Measurements from ENCODE around the gene VWA5B2. TPM values are rescaled to one million over a fixed set of nuclear protein-coding genes. Genes with fewer than 3 reads are reported as not detected.

Gene VWA5B2
- polyA plus RNA-seq = under 1 TPM; 0.02 to 0.04 TPM

DNA sequence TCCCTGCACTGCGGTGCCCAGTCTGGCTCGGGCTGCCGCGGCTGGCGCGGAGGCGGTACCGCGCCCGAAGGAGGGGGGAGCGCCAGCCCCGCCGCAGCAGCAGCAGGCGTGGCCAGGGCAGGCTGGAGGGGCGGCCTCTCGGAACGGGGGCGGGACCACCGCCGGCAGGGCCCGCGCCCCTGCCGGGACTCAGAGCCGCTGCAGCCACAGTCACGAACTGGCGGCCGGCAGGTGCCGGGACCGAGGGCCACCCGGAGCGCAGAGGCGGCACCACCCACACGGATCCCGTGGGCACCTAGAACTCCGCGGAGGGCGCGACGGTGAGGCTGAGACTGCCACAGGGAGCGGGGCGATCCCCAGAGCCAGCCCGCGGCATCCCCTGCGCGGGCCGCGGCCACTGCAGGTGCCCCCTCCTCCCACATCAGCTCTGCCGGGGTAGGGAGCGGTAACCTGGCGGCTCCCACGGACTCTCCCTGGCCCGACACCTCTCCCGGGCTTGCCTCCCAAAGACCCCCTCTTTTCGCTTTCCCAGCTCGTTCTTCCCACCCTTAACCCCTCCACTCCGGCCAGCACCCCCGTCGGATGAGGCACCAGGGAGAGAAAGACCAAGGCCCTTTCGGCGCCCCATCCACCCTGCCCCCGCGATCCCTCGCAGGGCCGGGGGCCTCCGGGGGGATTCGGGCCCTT is at the start of gene VWA5B2:
VWA5B2 (plus strand) TSS at position 192 of the 687 bp plus-strand sequence. CDS start 944 bp downstream, outside the sequence.
- peaks cover 0 to 18% of the 10 kb centered on the region in 2 donors for H3K27me3 ChIP-seq (ENCODE audit: control insufficient read depth in 1 of 2, insufficient read depth in 2 of 2, low read length in 2 of 2)
- H3K4me3 ChIP-seq (ENCODE audit: low read depth in 1 of 2, low read length in 2 of 2) = peak within 1 kb of the TSS; percentile 24 to 32
- H3K36me3 ChIP-seq (ENCODE audit: control insufficient read depth in 2 of 2, insufficient read depth in 2 of 2, low read length in 1 of 2) = no peaks in the 10 kb centered on the region
- no peaks in the 10 kb centered on the region for H3K9me3 ChIP-seq (ENCODE audit: control insufficient read depth in 2 of 2, insufficient read depth in 1 of 2, low read depth in 1 of 2, low read length in 1 of 2)
- WGBS, 2 donors = 1% methylated on average over 43 to 66 of the region's 66 CpGs
- no peak within 1 kb of the TSS for H3K27ac ChIP-seq (ENCODE audit: low read depth in 2 of 2, low read length in 1 of 2)
- H3K4me1 ChIP-seq (ENCODE audit: control insufficient read depth in 2 of 2, insufficient read depth in 2 of 2, low read length in 1 of 2) = peaks cover 0 to 16% of the 10 kb centered on the region in 2 donors

DNA sequence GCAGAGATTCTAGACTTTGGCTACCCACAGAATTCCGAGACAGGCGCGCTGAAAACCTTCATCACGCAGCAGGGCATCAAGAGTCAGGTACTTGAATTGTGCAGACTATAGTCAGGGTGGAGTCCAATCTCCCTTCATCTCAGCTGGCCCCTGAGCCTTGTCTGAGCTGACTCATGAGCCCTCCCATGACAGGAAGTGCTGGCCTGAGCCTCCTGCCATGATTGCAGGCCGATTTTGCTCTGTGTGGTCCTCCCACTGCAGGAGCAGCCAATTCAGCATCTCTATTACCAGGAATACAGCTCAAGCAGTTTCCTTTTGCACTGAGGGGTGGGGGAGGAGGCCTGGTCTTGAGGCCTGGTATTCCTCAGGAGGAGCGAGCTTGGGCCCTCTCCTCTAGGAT is 49.2 kb upstream of the VWA5B2 start:
- peaks cover 40 to 62% of the 10 kb centered on the region in 2 donors for H3K36me3 ChIP-seq (ENCODE audit: control insufficient read depth in 2 of 2, insufficient read depth in 2 of 2, low read length in 1 of 2)
- no peaks in the 10 kb centered on the region for H3K9me3 ChIP-seq (ENCODE audit: control insufficient read depth in 2 of 2, insufficient read depth in 1 of 2, low read depth in 1 of 2, low read length in 1 of 2)
- WGBS, 2 donors = 91 to 92% methylated on average over 6 of the region's 6 CpGs
- no peak overlapping the region for H3K27ac ChIP-seq (ENCODE audit: low read depth in 2 of 2, low read length in 1 of 2)
- peaks cover 6 to 16% of the 10 kb centered on the region in 2 donors for H3K4me1 ChIP-seq (ENCODE audit: control insufficient read depth in 2 of 2, insufficient read depth in 2 of 2, low read length in 1 of 2)
- no peaks in the 10 kb centered on the region for H3K27me3 ChIP-seq (ENCODE audit: control insufficient read depth in 1 of 2, insufficient read depth in 2 of 2, low read length in 2 of 2)
- H3K4me3 ChIP-seq (ENCODE audit: low read depth in 1 of 2, low read length in 2 of 2) = no peak overlapping the region

DNA sequence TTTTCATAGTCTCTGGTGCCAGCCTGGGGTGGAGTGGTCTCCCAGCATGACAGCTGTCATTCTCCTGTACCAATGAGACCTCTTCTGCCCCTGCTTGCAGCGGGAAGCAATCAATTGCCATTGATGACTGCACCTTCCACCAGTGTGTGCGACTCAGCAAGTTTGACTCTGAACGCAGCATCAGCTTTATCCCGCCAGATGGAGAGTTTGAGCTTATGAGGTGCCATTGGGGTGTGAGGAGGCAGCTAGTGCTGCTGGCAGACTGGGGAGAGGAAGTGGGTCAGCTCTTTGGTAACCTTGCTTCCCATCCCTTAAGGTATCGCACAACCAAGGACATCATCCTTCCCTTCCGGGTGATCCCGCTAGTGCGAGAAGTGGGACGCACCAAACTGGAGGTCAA is 47.8 kb upstream of the VWA5B2 start:
- no peak overlapping the region for H3K27ac ChIP-seq (ENCODE audit: low read depth in 2 of 2, low read length in 1 of 2)
- H3K4me3 ChIP-seq (ENCODE audit: low read depth in 1 of 2, low read length in 2 of 2) = no peak overlapping the region
- H3K27me3 ChIP-seq (ENCODE audit: control insufficient read depth in 1 of 2, insufficient read depth in 2 of 2, low read length in 2 of 2) = no peaks in the 10 kb centered on the region
- no peaks in the 10 kb centered on the region for H3K9me3 ChIP-seq (ENCODE audit: control insufficient read depth in 2 of 2, insufficient read depth in 1 of 2, low read depth in 1 of 2, low read length in 1 of 2)
- 94 to 95% methylated on average over 9 of the region's 9 CpGs for WGBS, 2 donors
- H3K36me3 ChIP-seq (ENCODE audit: control insufficient read depth in 2 of 2, insufficient read depth in 2 of 2, low read length in 1 of 2) = peaks cover 40 to 62% of the 10 kb centered on the region in 2 donors
- peaks cover 6 to 17% of the 10 kb centered on the region in 2 donors for H3K4me1 ChIP-seq (ENCODE audit: control insufficient read depth in 2 of 2, insufficient read depth in 2 of 2, low read length in 1 of 2)

DNA sequence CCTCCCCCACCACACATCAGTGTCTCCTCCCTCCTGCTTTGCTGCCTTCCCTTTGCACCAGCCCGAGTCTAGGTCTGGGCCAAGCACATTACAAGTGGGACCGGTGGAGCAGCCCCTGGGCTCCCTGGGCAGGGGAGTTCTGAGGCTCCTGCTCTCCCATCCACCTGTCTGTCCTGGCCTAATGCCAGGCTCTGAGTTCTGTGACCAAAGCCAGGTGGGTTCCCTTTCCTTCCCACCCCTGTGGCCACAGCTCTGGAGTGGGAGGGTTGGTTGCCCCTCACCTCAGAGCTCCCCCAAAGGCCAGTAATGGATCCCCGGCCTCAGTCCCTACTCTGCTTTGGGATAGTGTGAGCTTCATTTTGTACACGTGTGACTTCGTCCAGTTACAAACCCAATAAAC is 45.7 kb upstream of the VWA5B2 start:
- Histone ChIP-seq H3K27me3 (ENCODE audit: control insufficient read depth in 1 of 2, insufficient read depth in 2 of 2, low read length in 2 of 2) (no peaks in the 10 kb centered on the region), H3K36me3 (ENCODE audit: control insufficient read depth in 2 of 2, insufficient read depth in 2 of 2, low read length in 1 of 2) (peaks cover 43 to 57% of the 10 kb centered on the region in 2 donors), H3K4me1 (ENCODE audit: control insufficient read depth in 2 of 2, insufficient read depth in 2 of 2, low read length in 1 of 2) (peaks cover 2 to 14% of the 10 kb centered on the region in 2 donors), H3K27ac (ENCODE audit: low read depth in 2 of 2, low read length in 1 of 2) (no peak overlapping the region), H3K4me3 (ENCODE audit: low read depth in 1 of 2, low read length in 2 of 2) (no peak overlapping the region), H3K9me3 (ENCODE audit: control insufficient read depth in 2 of 2, insufficient read depth in 1 of 2, low read depth in 1 of 2, low read length in 1 of 2) (no peaks in the 10 kb centered on the region)
- 78 to 83% methylated on average over 5 of the region's 5 CpGs for WGBS, 2 donors

DNA sequence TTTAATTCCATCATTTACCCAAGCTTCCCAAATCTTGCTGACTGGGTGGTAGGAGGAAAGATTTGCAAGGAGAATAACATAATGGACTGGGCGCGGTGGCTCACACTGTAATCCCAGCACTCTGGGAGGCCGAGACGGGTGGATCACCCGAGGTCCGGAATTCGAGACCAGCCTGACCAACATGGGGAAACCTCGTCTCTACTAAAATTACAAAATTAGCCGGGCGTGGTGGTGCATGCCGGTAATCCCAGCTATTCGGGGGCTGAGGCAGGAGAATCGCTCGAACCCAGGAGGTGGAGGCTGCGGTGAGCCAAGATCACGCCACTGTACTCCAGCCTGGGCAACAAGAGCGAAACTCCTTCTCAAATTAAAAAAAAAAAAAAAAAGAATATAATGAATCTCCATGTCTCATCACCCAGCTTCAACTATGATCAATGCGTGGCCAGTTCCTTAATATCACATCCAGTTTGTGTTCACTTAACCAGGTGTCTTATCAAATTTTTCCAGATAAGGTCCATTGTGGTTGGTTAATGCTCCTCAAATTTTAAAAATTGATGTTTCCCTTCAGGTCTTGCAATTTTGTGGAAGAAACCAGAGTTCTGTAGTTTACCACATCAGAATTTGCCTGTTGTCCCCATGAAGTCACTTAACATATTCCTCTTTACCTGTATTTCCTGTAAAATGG is 44.7 kb upstream of the VWA5B2 start:
- WGBS, 2 donors = 91 to 92% methylated on average over 18 of the region's 18 CpGs
- Histone ChIP-seq H3K9me3 (ENCODE audit: control insufficient read depth in 2 of 2, insufficient read depth in 1 of 2, low read depth in 1 of 2, low read length in 1 of 2) (no peaks in the 10 kb centered on the region), H3K36me3 (ENCODE audit: control insufficient read depth in 2 of 2, insufficient read depth in 2 of 2, low read length in 1 of 2) (peaks cover 50 to 59% of the 10 kb centered on the region in 2 donors), H3K4me3 (ENCODE audit: low read depth in 1 of 2, low read length in 2 of 2) (no peak overlapping the region), H3K27ac (ENCODE audit: low read depth in 2 of 2, low read length in 1 of 2) (no peak overlapping the region), H3K4me1 (ENCODE audit: control insufficient read depth in 2 of 2, insufficient read depth in 2 of 2, low read length in 1 of 2) (peaks cover 0 to 14% of the 10 kb centered on the region in 2 donors), H3K27me3 (ENCODE audit: control insufficient read depth in 1 of 2, insufficient read depth in 2 of 2, low read length in 2 of 2) (no peaks in the 10 kb centered on the region)

DNA sequence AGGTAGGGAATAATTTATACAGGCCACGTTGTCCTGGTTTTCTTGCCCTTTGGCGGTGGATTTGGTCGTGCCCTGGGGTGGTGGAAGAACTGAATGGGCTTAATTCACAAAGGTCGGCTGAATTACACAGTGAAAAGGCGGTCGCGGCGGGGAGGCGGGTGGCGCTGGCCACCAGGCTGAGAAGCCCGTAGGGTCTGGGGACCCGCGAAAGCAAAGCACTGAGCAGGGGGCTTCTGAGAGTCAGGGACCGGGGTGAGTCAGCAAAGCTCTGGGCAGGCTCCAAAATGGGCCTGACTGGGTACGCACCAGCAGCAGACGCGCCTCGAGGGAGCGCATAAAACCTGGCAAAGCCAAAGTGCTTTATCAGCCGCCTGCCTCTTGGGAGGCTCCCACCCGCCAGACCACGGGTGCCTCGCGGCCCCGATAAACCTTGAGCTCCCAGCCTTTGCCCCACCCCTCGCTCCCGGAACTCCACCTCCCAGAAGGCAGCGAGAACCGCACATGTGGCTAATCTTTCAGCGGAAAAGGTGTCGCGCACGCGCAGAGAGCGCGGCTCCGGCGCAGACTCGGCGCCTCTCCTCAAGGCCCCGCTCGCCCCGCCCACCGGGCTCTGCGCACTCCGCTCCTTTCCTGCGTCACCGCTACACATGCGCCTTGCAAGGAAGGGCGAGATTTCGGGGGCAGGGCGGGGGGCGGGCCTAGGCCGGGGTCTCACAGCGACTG is 43.8 kb upstream of the VWA5B2 start:
- peak overlapping the region; percentile 88 to 96 for H3K4me3 ChIP-seq (ENCODE audit: low read depth in 1 of 2, low read length in 2 of 2)
- peaks cover 0 to 14% of the 10 kb centered on the region in 2 donors for H3K4me1 ChIP-seq (ENCODE audit: control insufficient read depth in 2 of 2, insufficient read depth in 2 of 2, low read length in 1 of 2)
- peaks cover 46 to 55% of the 10 kb centered on the region in 2 donors for H3K36me3 ChIP-seq (ENCODE audit: control insufficient read depth in 2 of 2, insufficient read depth in 2 of 2, low read length in 1 of 2)
- WGBS, 2 donors = 2 to 4% methylated on average over 49 to 55 of the region's 55 CpGs
- no peaks in the 10 kb centered on the region for H3K27me3 ChIP-seq (ENCODE audit: control insufficient read depth in 1 of 2, insufficient read depth in 2 of 2, low read length in 2 of 2)
- H3K9me3 ChIP-seq (ENCODE audit: control insufficient read depth in 2 of 2, insufficient read depth in 1 of 2, low read depth in 1 of 2, low read length in 1 of 2) = no peaks in the 10 kb centered on the region
- peak overlapping the region; percentile 89 to 94 for H3K27ac ChIP-seq (ENCODE audit: low read depth in 2 of 2, low read length in 1 of 2)

DNA sequence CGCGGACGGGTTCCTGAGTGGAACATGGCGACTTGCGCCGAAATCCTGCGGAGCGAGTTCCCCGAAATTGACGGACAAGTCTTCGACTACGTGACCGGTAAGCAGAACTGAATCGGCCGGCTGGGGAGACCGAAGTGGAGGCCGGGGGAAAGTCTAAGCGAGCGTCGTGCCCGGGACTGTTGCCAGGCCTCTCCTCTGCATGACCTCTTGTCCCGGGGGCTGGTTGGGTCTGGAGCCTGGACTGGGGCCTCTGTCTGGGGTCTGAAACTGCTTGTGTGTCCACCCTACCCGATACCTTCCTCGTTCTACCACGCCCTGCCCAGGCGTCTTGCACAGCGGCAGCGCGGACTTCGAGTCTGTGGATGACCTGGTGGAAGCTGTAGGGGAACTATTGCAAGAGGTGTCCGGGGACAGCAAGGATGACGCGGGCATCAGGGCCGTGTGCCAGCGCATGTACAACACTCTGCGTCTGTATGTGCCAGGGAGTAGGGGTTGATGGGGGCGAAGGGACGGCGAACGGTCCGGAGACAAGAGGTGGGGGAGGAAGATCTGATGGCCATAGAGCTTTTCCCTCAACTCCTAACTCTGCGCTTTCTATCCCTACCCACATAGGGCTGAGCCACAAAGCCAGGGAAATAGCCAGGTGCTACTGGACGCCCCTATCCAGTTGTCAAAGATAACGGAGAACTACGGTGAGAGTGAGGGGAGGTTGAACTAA is 43.0 kb upstream of the VWA5B2 start, which contains the start of gene ABCF3:
ABCF3 (plus strand) TSS at position 16 of the 718 bp plus-strand sequence; CDS start at position 25, 9 bp downstream.
- H3K4me3 ChIP-seq (ENCODE audit: low read depth in 1 of 2, low read length in 2 of 2) = peak within 1 kb of the TSS; percentile 88 to 96
- peaks cover 39 to 53% of the 10 kb centered on the region in 2 donors for H3K36me3 ChIP-seq (ENCODE audit: control insufficient read depth in 2 of 2, insufficient read depth in 2 of 2, low read length in 1 of 2)
- no peaks in the 10 kb centered on the region for H3K9me3 ChIP-seq (ENCODE audit: control insufficient read depth in 2 of 2, insufficient read depth in 1 of 2, low read depth in 1 of 2, low read length in 1 of 2)
- 1% methylated on average over 45 of the region's 45 CpGs for WGBS, 2 donors
- no peaks in the 10 kb centered on the region for H3K27me3 ChIP-seq (ENCODE audit: control insufficient read depth in 1 of 2, insufficient read depth in 2 of 2, low read length in 2 of 2)
- H3K4me1 ChIP-seq (ENCODE audit: control insufficient read depth in 2 of 2, insufficient read depth in 2 of 2, low read length in 1 of 2) = peaks cover 0 to 14% of the 10 kb centered on the region in 2 donors
- H3K27ac ChIP-seq (ENCODE audit: low read depth in 2 of 2, low read length in 1 of 2) = peak within 1 kb of the TSS; percentile 89 to 94

DNA sequence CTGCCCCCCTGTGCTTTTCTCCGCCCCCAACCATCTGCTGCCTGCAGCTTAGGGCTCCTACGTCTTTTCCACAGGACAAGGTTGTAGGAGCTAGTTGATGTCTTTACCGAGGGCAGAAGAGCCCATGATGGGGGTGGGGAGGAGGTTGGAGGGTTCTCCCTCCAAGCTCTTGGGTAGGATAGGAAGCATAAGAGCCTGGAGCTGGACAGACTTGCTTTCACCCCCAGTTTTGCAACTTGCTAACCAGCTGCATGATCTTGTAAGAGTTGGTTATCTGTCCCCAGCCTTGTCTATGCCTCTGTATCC is 42.5 kb upstream of the VWA5B2 start:
- Histone ChIP-seq H3K27me3 (ENCODE audit: control insufficient read depth in 1 of 2, insufficient read depth in 2 of 2, low read length in 2 of 2) (no peaks in the 10 kb centered on the region), H3K4me3 (ENCODE audit: low read depth in 1 of 2, low read length in 2 of 2) (peak overlapping the region; percentile 88 to 96), H3K27ac (ENCODE audit: low read depth in 2 of 2, low read length in 1 of 2) (peak overlapping the region; percentile 80 to 94), H3K36me3 (ENCODE audit: control insufficient read depth in 2 of 2, insufficient read depth in 2 of 2, low read length in 1 of 2) (peaks cover 34 to 48% of the 10 kb centered on the region in 2 donors), H3K9me3 (ENCODE audit: control insufficient read depth in 2 of 2, insufficient read depth in 1 of 2, low read depth in 1 of 2, low read length in 1 of 2) (no peaks in the 10 kb centered on the region), H3K4me1 (ENCODE audit: control insufficient read depth in 2 of 2, insufficient read depth in 2 of 2, low read length in 1 of 2) (peaks cover 0 to 14% of the 10 kb centered on the region in 2 donors)
- WGBS, 2 donors = 9 to 11% methylated on average over 3 of the region's 3 CpGs

DNA sequence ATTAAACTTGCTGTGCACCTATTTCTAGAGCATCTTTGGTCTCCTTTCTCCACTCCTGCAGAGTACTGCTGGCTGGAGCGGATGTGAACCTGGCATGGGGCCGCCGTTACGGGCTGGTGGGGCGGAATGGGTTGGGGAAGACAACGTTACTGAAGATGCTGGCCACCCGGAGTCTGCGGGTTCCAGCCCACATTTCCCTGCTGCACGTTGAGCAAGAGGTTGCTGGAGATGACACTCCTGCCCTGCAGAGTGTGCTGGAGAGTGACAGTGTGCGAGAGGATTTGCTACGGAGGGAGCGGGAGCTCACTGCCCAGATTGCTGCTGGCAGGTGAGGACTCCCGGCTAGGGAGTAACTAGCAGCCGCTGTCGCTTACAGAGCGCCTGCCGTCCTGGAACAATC is 41.3 kb upstream of the VWA5B2 start:
- Histone ChIP-seq H3K27me3 (ENCODE audit: control insufficient read depth in 1 of 2, insufficient read depth in 2 of 2, low read length in 2 of 2) (no peaks in the 10 kb centered on the region), H3K4me1 (ENCODE audit: control insufficient read depth in 2 of 2, insufficient read depth in 2 of 2, low read length in 1 of 2) (peaks cover 0 to 14% of the 10 kb centered on the region in 2 donors), H3K27ac (ENCODE audit: low read depth in 2 of 2, low read length in 1 of 2) (no peak overlapping the region), H3K4me3 (ENCODE audit: low read depth in 1 of 2, low read length in 2 of 2) (no peak overlapping the region), H3K9me3 (ENCODE audit: control insufficient read depth in 2 of 2, insufficient read depth in 1 of 2, low read depth in 1 of 2, low read length in 1 of 2) (no peaks in the 10 kb centered on the region), H3K36me3 (ENCODE audit: control insufficient read depth in 2 of 2, insufficient read depth in 2 of 2, low read length in 1 of 2) (peaks cover 31 to 49% of the 10 kb centered on the region in 2 donors)
- WGBS, 2 donors = 87 to 88% methylated on average over 17 of the region's 17 CpGs

Data from esophagus (tissue), 2 donors.